HCT116 (cell line): ENCODE results near the gene ACVR1. TPM values are rescaled to one million over a fixed set of nuclear protein-coding genes. Genes with fewer than 3 reads are reported as not detected.

ENCODE experiments used
- ATAC-seq: fragments of 200-7000 bp; cut with Tn5 transposase; 2 replicates; pipeline ENCODE4 v1.9.1; 2020; ENCODE audit warnings: mild to moderate bottlenecking, moderate library complexity
- BruUV-seq: library from RNA; stranded (reverse); fragments of 400-500 nt; replicated peaks from 2 replicates; lab custom pipeline; 2021; lab: Mats Ljungman, UMichigan
- CTCF ChIA-PET: fragments of 300-600 bp; sonication (Branson Sonifier 250); formaldehyde crosslinking; loops from one replicate; lab custom pipeline; 2021; ENCODE audit warnings: antibody characterized with exemption; lab: Charles Lee
- POLR2A ChIA-PET: fragments of 300-600, 350-600 bp; sonication (Branson Sonifier 250); formaldehyde crosslinking; loops from one replicate; lab custom pipeline; 2021; ENCODE audit warnings: antibody characterized with exemption; lab: Charles Lee
- RAD21 ChIA-PET, 2 experiments: fragments of 300-600 bp; sonication (Branson Sonifier 250); formaldehyde crosslinking; loops; one replicate each; lab custom pipeline; 2023; ENCODE audit warnings: low total read pairs in 2 of 2; ENCODE audit not compliant: uncharacterized antibody in 2 of 2, unreplicated experiment in 2 of 2, low non-redundant PET in 1 of 2; lab: Charles Lee
- DNase-seq: peaks from one replicate; pipeline ENCODE4 v3.0.0-alpha.2; 2010; ENCODE audit warnings: low read depth, low spot score
- H2AFZ ChIP-seq: fragments of 200-600 bp; shearing (Covaris generic), sonication (generic); 2 replicates; pipeline ENCODE4 v1.6.1; 2017; ENCODE audit warnings: low read depth, mixed run types, mixed read lengths, antibody characterized with exemption, low read length; ENCODE audit not compliant: poor library complexity, severe bottlenecking
- H3K27ac ChIP-seq: 2 replicates; pipeline ENCODE4 v1.5.1; 2012; ENCODE audit warnings: low read depth, low read length
- H3K27me3 ChIP-seq: fragments of 200-600 bp; sonication (generic); 2 replicates; pipeline ENCODE4 v1.6.1; 2016; ENCODE audit warnings: mixed run types, low read length, mixed read lengths; ENCODE audit not compliant: insufficient read depth
- H3K36me3 ChIP-seq, 2 experiments: fragments of 200-500 bp in 1 of 2; fragments of 200-600 bp in 1 of 2; sonication (Bioruptor generic) in 1 of 2; sonication (generic) in 1 of 2; 2 replicates each; pipeline versions ENCODE4 v1.5.1 to v1.6.1; 2014 to 2016; ENCODE audit warnings: low read length in 2 of 2, inconsistent platforms in 1 of 2, mixed read lengths in 1 of 2, mixed run types in 1 of 2; ENCODE audit not compliant: insufficient read depth in 2 of 2, control insufficient read depth in 1 of 2
- H3K4me1 ChIP-seq, 2 experiments: fragments of 200-600 bp in 1 of 2; sonication (generic) in 1 of 2; 2 replicates each; pipeline versions ENCODE4 v1.5.1 to v1.6.1; 2012 to 2017; ENCODE audit warnings: low read length in 2 of 2, inconsistent platforms in 1 of 2, mild to moderate bottlenecking in 1 of 2, mixed read lengths in 1 of 2, mixed run types in 1 of 2, moderate library complexity in 1 of 2; ENCODE audit not compliant: insufficient read depth in 2 of 2, control insufficient read depth in 1 of 2
- H3K4me2 ChIP-seq: fragments of 200-600 bp; sonication (generic); 2 replicates; pipeline ENCODE4 v1.6.1; 2017; ENCODE audit warnings: mixed run types, low read length, mixed read lengths
- H3K4me3 ChIP-seq, 2 experiments: fragments of 200-600 bp in 1 of 2; sonication (generic) in 1 of 2; replicated peaks in 1 of 2; 2 replicates each; pipeline ENCODE4 v1.5.1; 2011 to 2016; ENCODE audit warnings: low read length in 2 of 2, control low read depth in 1 of 2, low read depth in 1 of 2, mild to moderate bottlenecking in 1 of 2, mixed read lengths in 1 of 2, mixed run types in 1 of 2
- H3K79me2 ChIP-seq: fragments of 200-600 bp; sonication (generic); 2 replicates; pipeline ENCODE4 v1.6.1; 2017; ENCODE audit warnings: mild to moderate bottlenecking, mixed run types, low read length, moderate library complexity, mixed read lengths; ENCODE audit not compliant: insufficient read depth
- H3K9ac ChIP-seq: fragments of 200-600 bp; sonication (generic); 2 replicates; pipeline ENCODE4 v1.6.1; 2016; ENCODE audit warnings: low read length, mixed read lengths
- H3K9me2 ChIP-seq: fragments of 200-600 bp; sonication (generic), shearing (Covaris generic); 2 replicates; pipeline ENCODE4 v1.6.1; 2017; ENCODE audit warnings: mixed run types, mild to moderate bottlenecking, moderate library complexity; ENCODE audit not compliant: insufficient read depth
- H3K9me3 ChIP-seq, 2 experiments: fragments of 200-500 bp in 1 of 2; fragments of 200-600 bp in 1 of 2; sonication (Bioruptor generic) in 1 of 2; sonication (generic) in 1 of 2; 2 replicates each; pipeline ENCODE4 v1.6.1; 2014 to 2017; ENCODE audit warnings: low read length in 2 of 2, mixed read lengths in 2 of 2, inconsistent platforms in 1 of 2, low read depth in 1 of 2, mild to moderate bottlenecking in 1 of 2, mixed run types in 1 of 2, moderate library complexity in 1 of 2; ENCODE audit not compliant: control insufficient read depth in 1 of 2, insufficient read depth in 1 of 2
- H4K20me1 ChIP-seq: fragments of 200-600 bp; sonication (generic), shearing (Covaris generic); 2 replicates; pipeline ENCODE4 v1.6.1; 2017; ENCODE audit warnings: mixed run types, mild to moderate bottlenecking, moderate library complexity; ENCODE audit not compliant: insufficient read depth
- CBX3 ChIP-seq: IDR thresholded peaks from 2 replicates; pipeline ENCODE4 v1.6.1; 2012; ENCODE audit warnings: low read depth
- CEBPB ChIP-seq: IDR thresholded peaks from 2 replicates; pipeline ENCODE4 v1.6.1; 2012; ENCODE audit warnings: low read depth
- EGR1 ChIP-seq: IDR thresholded peaks from 2 replicates; pipeline ENCODE4 v1.6.1; 2012; ENCODE audit warnings: low read depth
- EZH2 ChIP-seq: fragments of 200-600 bp; sonication (generic); IDR thresholded peaks from 2 replicates; pipeline ENCODE4 v1.6.1; 2017; ENCODE audit warnings: antibody characterized with exemption, mixed run types
- EZH2phosphoT487 ChIP-seq: fragments of 200-600 bp; IDR thresholded peaks from 2 replicates; pipeline ENCODE4 v1.6.1; 2018; ENCODE audit warnings: antibody characterized with exemption, borderline replicate concordance
- FOSL1 ChIP-seq: IDR thresholded peaks from 2 replicates; pipeline ENCODE4 v1.6.1; 2012; ENCODE audit warnings: low read depth
- JUND ChIP-seq: IDR thresholded peaks from 2 replicates; pipeline ENCODE4 v1.6.1; 2012
- MAX ChIP-seq: IDR thresholded peaks from 2 replicates; pipeline ENCODE4 v1.6.1; 2012
- POLR2A ChIP-seq: IDR thresholded peaks from 2 replicates; pipeline ENCODE4 v1.7.0; 2011; ENCODE audit warnings: borderline replicate concordance; ENCODE audit not compliant: insufficient read depth, insufficient read length; ENCODE audit errors: extremely low read depth
- SIN3A ChIP-seq: IDR thresholded peaks from 2 replicates; pipeline ENCODE4 v1.6.1; 2012; ENCODE audit warnings: low read depth
- TCF7L2 ChIP-seq: IDR thresholded peaks from 2 replicates; pipeline ENCODE4 v1.7.0; 2011; ENCODE audit warnings: borderline replicate concordance, inconsistent platforms; ENCODE audit not compliant: insufficient read depth, insufficient read length; ENCODE audit errors: extremely low read depth
- YY1 ChIP-seq: IDR thresholded peaks from 2 replicates; pipeline ENCODE4 v1.6.1; 2011; ENCODE audit warnings: low read length, low read depth, moderate library complexity, mild to moderate bottlenecking; ENCODE audit not compliant: insufficient replicate concordance; ENCODE audit errors: extremely low read depth
- ZFX ChIP-seq: fragments of 450-650 bp; IDR thresholded peaks from 2 replicates; pipeline ENCODE4 v1.6.1; 2017
- intact Hi-C: fragments of 100-400 bp; cut with micrococcal nuclease; formaldehyde crosslinking; loops from 2 replicates; pipeline ENCODE4 v1.10.0; 2022
- total RNA-seq: library from RNA; stranded (reverse); gene quantifications from one replicate; pipeline ENCODE4 v1.2.1, GENCODE V29; 2021; ENCODE audit not compliant: unreplicated experiment
- TF ChIP-seq, protein P1 (sequence below): IDR thresholded peaks from 2 replicates; pipeline ENCODE4 v1.6.1; 2012

Gene ACVR1
- total RNA-seq, 1 experiment from 2014 or later = 16.9 TPM

GRCh38 chr2:157922815-157923214 lies 46.7 kb upstream of the ACVR1 start:
- Histone ChIP-seq H3K9me3 (no peaks in the 10 kb centered on the region), H3K27me3 (no peaks in the 10 kb centered on the region), H3K79me2 (no peaks in the 10 kb centered on the region), H2AFZ (no peak overlapping the region), H3K9me2 (no peaks in the 10 kb centered on the region), H3K4me3 (no peak overlapping the region), H3K4me1 (no peaks in the 10 kb centered on the region), H4K20me1 (no peaks in the 10 kb centered on the region), H3K9ac (no peak overlapping the region), H3K36me3 (no peaks in the 10 kb centered on the region), H3K27ac (no peak overlapping the region), H3K4me2 (no peak overlapping the region)
- RAD21 ChIA-PET = no interaction called here
- CTCF ChIA-PET = no interaction called here
- ATAC-seq = no peak
- no TSS peak for BruUV-seq
- no peak for DNase-seq
- POLR2A ChIA-PET = no interaction called here
- TF ChIP-seq ZFX (no peak), FOSL1 (no peak), CBX3 (no peak), EGR1 (no peak)
- TF ChIP-seq, protein P1, sequence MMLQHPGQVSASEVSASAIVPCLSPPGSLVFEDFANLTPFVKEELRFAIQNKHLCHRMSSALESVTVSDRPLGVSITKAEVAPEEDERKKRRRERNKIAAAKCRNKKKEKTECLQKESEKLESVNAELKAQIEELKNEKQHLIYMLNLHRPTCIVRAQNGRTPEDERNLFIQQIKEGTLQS = no peak
- intact Hi-C loops = no loop called here

GRCh38 chr2:157922336-157922735 lies 46.2 kb upstream of the ACVR1 start:
- TF ChIP-seq TCF7L2 = no peak
- no peak for TF ChIP-seq SIN3A
- TF ChIP-seq CBX3 = no peak
- TF ChIP-seq EZH2phosphoT487 = no peak
- no peak for TF ChIP-seq POLR2A
- no peak for TF ChIP-seq YY1
- TF ChIP-seq CEBPB = no peak
- TF ChIP-seq EZH2 = no peak
- no peak for TF ChIP-seq EGR1
- no peak for TF ChIP-seq MAX
- TF ChIP-seq, protein P1 = no peak
- TF ChIP-seq ZFX = no peak
- TF ChIP-seq JUND = no peak
- Histone ChIP-seq H3K36me3 (no peaks in the 10 kb centered on the region), H2AFZ (no peak overlapping the region), H3K9me3 (no peaks in the 10 kb centered on the region), H3K4me2 (no peak overlapping the region), H3K4me3 (no peak overlapping the region), H4K20me1 (no peaks in the 10 kb centered on the region), H3K9me2 (no peaks in the 10 kb centered on the region), H3K9ac (no peak overlapping the region), H3K79me2 (no peaks in the 10 kb centered on the region), H3K27ac (no peak overlapping the region), H3K27me3 (no peaks in the 10 kb centered on the region), H3K4me1 (no peaks in the 10 kb centered on the region)
- DNase-seq = no peak
- ChIA-PET RAD21 (no interaction called here), POLR2A (no interaction called here), CTCF (no interaction called here)
- no TSS peak for BruUV-seq
- intact Hi-C loops = no loop called here
- no peak for ATAC-seq
